Stimulated activated CD8-positive, alpha-beta memory T cell treated with anti-CD3 and anti-CD28 coated beads, Interleukin-7, amount 100 ng/mL, for 4 hours (primary cell): Measurements from ENCODE around the gene UNC5C.

Experiments
- DNase-seq, 2 donors: peaks; one replicate each; pipeline ENCODE4 v3.0.0-alpha.2; 2020; ENCODE audit warnings: low read depth in 2 of 2

UNC5C gene

DNA sequence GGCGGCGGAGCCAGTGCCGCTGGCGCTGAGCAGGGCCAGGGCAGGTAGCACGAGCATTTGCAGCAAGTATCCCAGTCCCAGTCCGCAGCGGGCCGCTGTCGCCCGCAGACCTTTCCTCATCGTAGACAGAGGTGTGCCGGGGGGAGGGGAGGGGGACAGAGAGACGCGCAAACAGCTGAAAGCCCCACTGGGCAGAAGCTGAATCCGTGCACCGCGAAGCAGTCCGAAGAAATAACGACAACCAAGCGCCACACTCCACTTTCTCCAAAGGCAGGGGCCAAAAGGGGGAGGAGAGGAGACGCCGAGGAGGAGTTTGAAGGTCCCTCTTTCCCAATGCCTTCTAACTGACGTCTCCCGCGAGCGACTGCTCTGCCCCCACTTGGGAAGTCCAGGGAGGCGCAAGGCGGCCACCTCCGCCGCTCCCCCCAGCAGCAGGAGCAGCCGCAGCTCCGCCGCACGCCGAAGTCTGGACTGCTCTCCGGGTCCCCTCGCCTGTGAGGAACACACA lies at the start of gene UNC5C:
UNC5C (minus strand) TSS at position 236 of the 508 bp plus-strand sequence.
- no peak for DNase-seq

DNA sequence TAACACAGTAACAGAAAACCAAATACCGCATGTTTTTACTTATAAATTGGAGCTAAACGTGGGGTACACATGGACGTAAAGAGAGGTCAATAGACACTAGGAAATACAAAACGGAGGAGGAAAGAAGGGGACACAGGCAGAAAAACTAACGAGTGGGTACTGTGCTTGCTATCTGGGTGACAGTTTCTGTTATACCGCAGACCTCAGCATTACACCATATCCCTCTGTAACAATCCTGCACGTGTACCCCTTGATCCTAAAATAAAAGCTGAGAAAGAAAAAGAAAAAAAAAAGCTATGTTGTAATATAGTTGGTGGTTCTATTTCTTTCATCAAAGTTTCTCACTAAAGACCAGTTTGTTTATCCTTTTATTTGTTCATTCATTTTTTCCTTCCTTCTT lies 47.9 kb upstream of the UNC5C start:
- no peak for DNase-seq

DNA sequence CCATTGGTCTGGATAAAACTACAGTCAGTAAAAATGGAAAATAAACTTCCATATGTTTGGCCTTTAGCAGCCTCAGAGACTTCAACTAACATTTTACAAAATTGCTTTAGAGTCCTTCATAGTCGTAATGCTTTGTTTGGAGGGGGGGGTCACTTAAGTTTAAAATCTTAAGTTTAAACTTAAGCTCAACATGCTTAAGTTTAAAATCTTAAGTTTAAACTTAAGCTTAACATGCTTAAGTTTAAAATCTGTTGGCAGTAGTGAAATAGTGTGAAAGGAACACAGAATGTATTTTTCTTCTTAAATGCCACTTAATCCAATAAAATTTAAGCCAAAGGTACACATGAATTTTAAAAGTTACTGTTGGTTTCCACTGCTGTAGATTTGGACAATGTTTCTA lies 45.9 kb upstream of the UNC5C start:
- DNase-seq, result no peak

DNA sequence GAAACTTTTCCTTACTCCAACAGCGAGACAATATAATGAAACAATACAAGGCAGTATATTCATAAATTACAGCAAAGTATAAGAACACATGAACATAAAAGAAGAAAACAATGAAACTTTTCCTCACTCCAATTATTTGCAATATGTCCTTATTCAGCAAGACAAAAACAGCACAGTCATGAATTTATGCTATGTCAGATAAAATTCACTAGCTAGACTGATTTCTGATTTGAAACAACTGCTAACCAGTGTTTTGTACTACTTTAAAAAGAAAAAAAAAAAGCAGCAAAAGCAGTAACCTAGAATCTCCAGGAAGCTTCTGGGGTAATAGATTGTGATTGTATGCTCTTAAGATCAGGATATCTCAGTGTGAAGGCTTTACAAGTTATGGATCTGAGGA lies 45.2 kb upstream of the UNC5C start:
- no peak for DNase-seq

DNA sequence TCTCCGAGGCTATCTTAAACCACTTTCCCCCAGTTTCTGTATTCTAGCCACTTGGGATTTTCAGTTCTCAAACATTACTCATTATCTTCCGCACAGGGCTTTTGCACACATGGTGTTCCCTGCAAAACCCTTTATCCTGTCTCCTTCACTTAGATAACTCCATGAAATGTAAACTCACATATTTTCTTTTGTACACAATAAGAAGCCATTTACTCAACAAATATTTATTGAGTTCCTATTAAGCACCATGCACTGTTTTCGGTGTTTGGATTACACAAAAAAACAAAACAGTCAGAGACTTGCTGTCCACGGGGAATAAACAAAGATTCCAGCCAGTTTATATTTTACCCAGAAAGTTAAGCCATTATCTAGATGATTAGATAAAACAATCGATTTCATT lies 42.5 kb upstream of the UNC5C start:
- no peak for DNase-seq

DNA sequence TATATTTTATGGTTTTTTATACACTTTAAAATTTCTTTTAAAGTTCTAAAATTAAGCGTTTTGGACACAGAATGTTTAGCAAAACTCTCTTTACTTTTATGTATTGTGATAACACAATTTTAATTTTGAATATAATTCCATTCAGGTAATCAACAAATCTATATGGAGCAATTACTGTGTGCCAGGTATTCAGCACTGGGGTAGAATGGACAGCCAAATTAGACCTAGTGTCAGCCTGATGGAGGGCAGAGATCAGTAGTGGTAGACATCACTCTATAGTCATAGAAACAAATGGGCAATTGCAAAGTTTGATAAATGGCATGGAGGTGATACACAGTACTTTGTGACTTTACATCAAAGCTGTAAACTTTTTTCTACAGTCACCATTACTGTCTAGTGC lies 41.8 kb upstream of the UNC5C start:
- no peak for DNase-seq

DNA sequence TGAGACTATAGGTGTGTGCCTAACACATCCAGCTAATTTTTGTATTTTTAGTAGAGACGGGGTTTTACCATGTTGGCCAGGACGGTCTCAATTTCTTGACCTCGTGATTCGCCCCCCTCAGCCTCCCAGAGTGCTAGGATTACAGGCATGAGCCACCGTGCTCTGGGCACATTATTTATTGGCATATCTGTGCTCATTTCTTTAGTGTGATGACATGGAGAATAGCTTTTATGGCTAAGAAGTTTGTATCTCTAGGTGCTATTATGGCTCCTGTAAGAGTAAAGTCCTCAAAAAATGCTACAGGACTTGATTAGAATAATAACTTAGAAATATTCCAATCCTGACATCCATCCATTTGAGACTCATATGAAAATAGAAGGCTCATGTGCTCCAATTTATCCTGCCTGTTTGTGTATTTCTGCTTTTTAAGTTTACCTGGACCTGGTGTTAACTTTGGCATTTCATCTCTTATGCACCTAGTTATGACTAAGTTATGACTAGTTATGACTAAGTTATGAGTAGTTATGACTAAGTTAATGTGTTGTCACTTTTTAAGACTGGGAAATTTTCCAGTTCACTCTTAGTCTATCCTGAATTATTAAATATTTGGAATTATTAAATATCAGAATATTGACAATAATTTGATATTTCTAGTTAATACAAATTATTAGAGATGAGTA lies 36.4 kb upstream of the UNC5C start:
- no peak for DNase-seq

DNA sequence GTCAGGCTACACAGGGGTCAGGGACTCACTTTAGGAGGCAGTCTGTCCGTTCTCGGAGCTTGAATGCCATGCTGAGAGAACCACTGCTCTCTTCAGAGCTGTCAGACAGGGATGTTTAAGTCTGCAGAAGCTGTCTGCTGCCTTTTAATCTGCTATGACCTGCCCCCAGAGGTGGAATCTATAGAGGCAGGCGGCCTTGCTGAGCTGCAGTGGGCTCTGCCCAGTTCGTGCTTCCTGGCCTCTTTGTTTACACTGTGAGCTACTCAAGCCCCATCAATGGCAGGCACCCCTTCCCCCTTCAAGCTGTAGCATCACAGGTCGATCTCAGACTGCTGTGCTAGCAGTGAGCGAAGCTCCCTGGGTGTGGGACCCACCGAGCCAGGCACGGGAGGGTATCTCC lies 31.5 kb upstream of the UNC5C start:
- no peak for DNase-seq

DNA sequence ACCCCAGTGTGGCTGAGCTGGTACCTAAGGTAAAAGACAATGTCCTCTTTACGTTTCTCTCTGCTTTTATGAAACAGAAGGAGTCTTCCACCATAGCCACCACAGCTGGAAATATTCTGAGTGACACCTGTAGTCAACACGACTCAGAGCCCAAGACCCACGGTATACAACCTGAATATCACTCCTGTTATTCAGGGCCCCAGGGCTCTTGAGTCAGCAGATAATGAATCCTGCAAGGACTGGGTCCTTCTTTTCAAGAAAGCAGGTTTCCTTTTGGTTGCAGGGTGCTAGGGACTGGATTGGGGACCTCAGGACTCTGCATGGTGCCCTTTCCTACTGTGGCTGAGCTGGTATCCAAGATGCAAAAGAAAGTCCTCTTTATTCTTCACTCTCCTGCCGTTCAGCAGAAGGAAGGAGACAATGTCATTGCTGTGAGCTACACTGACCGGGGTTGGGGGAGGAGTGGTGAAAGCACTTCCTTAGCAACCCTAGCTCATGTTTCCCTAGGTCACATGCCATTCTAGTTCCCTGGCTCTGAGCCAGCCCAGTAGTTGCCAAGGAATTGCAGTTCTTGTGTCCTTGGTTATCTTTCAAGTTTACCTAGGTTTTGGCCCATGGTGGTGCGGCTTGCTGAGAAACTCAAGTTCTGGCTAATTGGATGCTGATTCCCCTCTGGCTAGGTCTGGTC lies 23.7 kb upstream of the UNC5C start:
- DNase-seq, result no peak

DNA sequence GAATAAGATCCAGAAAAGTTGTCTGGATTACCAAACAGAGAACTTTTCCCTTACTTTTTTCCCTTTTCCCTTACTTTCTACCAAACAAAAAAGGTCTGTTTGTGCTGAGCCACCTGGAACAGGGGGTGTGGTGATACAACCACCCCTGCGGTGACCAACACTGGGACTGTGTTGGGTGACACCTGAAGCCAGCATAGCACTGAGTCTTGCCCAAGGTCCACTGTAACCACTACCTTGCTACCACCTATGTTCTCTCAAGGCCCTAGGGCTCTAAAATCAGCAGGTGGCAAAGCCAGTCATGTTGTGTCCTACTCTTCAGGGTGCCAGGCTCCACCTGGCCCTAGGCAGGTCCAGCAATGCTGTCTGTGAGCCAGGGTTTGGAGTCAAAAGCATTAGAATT lies 22.8 kb upstream of the UNC5C start:
- DNase-seq, result no peak

DNA sequence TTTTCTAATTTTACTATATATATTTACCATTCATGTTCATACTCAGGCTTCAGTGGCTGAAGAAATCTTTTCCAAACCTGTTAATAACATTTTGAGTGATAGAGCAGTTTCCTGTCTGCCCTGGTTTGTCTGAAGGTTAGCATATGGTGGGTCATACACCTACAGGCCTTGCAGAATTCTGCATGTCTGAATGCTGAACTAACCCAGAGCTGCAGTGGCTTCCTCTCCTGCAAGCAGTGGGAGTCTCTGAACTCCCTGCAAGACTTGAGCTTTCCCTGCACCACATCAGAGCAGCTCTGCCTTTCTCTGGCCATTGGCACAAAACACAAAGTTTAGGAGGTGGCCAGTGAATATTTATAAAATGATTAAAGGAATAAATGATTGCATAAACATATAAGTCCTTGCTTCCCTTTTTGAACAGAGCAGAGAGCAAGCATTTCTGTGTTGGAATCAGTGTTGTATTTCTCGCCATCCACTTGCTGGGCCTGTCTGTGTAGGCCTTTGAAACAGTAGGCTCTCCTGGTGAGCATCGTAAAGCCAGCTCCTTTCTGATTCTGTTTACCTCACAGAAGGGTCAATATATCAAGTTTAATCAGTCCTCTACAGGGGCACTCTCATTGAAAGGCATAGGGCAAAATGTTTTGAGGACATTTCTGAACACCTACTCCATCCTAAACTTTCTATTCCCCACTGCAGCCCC lies 15.0 kb upstream of the UNC5C start:
- no peak for DNase-seq

DNA sequence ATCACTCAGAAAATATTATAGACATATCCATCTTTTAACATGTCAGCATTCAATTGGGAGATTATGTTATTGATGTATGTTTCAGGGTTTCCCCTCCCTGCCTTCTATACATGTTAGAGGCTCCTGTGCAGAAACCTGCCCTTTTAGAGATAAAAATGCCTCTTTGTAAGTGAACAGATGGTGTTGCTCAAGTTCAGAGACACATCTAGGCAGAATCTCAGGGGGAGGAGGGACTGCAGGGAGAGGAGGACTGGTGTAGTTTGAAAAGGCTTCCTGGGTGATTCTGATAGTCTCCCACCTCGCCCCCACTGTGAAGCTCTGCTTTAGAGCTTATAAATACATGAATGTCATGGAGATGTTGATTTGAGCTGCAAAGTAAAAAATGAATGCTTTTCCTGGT lies 12.0 kb upstream of the UNC5C start:
- DNase-seq, result no peak

DNA sequence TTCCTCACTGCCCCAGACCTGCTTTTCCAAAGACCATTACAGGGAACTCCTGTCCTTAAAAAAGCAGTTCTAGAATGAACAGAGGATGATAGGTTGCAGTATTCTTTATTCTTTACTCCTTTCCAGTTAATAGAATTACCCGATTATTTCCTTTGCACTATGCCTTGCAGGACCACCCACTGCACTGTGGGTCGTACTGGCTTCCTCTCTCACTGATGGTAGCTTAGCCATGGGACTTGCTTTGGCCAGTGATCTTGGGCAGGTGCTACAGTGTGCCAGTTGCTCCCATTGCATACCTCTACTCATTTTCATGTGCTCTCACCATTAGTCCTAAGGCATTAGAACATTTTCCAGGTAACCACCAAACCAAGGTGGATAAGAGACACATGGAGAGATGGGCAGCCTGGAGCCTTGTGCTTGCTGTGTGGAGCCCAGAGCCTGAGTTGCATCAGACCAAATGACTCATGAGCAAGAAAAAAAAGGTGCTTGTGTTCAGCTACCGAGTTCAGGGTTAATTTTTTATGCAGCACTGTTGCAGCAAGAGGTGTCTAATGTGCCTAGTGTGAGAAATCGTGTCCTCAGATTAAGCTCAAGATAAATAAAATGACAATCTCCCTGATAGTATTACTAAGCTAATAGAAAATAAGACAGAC lies 7.6 kb upstream of the UNC5C start:
- no peak for DNase-seq

DNA sequence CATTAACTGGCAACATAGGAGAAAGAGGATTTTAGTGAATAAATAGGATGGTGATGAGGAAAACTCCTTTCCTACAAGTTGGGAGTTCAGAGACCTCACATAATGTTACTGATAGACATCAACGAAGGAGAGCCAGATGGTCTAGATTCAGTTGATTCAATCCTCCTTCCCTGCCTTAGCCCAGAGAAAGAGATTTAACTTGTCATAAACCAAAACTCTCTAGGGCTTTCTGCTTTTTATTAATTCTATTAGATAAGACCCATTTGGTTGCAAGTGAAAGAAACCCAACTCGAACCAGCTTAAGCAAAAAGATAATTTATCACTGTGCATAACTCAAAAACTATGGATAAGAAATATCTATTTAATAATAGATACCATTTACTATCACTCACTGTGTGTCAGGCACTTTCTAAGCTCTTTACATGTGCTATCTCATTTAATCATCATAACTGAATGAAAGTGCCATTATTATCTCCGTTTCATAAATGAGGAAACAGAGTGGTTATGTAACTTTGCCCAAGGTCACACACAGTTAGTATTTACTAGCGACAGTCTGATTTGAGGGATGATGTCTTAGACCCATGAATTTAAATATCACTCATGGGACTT lies 4.3 kb upstream of the UNC5C start:
- DNase-seq, result no peak

DNA sequence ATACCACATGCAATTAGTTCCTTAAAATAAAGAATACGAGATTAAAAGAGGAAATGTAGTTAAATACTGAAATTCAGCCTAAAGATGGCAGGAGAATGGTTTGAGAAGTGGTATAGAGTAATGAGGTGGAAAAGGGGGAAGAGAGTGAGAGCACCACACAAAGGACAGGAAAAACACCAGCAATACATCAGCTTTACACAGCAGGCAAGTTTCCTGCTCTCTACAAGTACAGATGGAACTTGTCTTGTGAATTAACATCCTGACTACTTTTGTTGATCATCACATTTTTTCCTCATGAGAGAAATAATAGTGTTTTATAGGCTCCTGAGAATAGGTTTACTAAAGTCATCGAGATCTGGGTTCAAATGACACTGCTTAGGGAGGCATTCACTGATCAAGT lies 2.9 kb upstream of the UNC5C start:
- DNase-seq, result no peak

DNA sequence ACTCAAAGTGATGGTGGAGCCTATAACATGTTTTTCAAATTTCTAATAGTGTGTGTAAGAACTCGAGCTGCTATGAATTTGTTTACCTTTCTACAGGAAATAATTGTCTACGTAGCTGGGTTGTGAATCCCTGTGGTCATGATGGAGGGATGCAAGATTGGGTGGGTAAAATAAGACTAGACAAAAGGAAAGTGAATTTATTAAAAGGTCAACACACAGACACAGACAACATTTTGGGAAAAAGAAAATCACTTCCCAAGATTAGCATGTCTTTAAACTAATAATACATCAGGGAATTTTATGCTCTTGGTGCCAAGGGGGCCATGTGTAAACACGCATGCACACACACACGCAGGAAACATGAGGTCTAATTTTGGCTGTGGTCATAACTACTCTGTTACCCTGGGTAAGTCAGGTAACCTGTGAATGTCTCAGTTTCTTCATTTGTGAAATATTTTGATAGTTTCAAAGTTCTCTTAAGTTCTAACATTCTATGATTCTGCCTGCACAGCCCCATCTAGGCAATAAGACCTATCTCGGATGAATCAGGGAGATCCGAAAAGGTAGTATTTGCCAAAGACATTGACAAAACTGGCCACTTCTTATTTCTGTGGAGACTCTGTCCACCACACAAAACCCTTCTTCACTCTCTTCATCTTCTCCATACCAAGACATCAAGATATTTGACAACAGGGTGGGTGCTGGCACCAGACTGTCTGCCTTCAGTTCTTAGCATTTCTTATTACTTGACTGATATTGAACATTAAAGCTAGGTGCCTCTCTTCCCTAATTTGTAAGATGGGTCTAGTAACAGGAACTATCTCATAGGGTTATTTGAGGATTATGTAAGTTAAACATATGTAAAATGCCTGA lies 1.6 kb upstream of the UNC5C start:
- DNase-seq, result no peak

DNA sequence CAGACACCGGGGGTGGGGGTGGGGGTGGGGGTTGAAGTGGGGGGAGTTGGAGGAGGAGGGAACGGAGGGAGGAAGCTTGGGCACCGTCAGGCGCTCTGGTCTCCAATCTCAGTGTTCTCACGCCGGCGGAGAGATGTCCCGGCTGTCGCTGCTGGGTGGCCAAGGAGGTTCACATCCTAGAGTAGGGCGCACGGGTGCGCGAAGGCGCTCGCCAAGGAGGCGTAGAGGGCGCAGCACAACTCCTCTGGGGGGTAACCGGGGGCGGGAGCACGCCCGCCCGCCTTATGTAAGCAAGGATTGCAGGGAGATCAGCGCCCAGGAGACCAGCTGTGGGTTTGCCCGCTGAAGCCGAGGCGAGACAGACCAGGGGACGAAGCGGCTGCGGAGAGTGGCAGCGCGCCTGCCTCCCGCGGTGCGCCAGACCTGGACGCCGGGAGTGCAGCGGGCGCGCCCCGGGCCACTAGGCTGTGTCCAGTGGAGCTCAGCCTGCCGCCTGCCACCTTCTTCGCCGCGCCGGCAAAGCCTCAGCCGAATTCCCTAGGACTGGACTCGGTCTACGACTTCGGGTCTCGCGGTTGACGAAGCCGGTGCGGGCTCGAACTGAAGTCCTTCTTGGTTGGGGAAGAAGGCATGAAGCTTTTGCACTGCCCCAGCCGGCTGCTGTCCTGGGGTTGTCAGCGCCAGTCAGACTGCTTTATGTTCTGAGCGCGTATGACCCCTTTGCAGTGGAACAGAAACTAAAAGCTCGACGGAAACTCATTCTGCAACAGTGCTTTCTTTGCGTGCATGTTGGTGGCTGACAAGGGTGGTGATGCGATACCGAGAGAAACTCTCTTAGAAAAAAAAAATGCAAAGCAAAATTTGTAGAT lies 707 bp upstream of the UNC5C start:
- no peak for DNase-seq

DNA sequence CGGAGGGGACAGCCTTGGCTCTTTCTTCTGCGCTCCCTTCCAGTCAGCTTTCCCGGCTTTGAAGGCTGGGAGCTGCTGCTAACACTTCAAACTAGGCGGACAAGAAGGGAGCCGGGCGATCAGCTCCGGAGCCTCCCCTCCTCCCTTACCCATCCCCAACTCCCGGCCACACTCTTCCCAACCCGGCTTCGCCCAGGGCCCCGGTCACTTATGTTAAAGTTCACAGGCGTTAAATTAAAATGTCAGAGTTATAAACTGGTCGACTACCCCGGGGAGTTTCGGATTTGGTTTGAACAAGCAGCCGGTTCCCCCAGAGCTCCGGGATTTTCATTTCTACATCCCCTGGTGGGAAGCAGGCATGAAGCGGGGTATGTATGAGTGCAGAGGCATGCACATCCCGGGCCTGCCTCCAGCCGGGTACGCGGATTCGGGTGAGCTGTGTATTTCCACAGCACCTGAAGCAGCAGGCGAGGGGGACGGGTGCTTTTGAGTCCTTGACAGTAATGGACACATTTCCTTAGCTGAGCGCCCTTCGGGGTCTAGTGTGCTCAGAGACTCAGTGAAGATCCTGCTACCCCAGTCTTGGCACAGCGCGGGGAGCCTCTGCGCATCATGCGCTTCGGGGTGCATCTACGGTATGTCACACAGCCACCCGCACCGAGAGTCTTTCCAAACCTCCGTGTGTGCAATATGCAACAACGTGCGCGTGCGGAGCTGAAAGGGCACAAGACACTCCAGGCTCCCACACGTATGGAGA lies 880 bp downstream of the UNC5C start:
- DNase-seq, result no peak
